ENCODE data around the gene SLC2A9.

DNA sequence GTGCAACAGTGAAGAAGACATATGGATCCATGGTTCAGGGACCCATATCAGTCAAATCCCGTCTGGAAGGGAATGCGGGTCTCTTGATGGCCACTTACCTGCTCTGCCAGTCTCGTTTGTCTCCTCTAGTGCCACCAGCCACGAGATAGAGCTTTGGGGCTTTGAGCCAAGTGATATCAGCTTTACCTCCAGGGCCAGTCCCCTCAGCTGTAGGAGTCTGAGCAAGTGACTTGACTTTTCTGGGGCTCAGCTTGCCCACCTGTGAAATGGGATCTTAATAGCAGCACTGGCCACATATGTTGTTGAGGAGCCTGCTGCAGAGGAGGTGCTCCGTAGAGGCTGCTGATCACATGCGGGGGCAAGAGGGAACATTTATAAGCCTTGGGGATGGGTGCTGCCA, 1.2 kb downstream of the SLC2A9 start:
- TF ChIP-seq, protein P1, sequence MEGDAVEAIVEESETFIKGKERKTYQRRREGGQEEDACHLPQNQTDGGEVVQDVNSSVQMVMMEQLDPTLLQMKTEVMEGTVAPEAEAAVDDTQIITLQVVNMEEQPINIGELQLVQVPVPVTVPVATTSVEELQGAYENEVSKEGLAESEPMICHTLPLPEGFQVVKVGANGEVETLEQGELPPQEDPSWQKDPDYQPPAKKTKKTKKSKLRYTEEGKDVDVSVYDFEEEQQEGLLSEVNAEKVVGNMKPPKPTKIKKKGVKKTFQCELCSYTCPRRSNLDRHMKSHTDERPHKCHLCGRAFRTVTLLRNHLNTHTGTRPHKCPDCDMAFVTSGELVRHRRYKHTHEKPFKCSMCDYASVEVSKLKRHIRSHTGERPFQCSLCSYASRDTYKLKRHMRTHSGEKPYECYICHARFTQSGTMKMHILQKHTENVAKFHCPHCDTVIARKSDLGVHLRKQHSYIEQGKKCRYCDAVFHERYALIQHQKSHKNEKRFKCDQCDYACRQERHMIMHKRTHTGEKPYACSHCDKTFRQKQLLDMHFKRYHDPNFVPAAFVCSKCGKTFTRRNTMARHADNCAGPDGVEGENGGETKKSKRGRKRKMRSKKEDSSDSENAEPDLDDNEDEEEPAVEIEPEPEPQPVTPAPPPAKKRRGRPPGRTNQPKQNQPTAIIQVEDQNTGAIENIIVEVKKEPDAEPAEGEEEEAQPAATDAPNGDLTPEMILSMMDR (IDR thresholded peaks at IDR 0.05; ENCODE audit: insufficient read depth, low read length, poor library complexity, severe bottlenecking) = no peak
- TF ChIP-seq EZH2phosphoT487 (conservative IDR thresholded peaks at IDR 0.05; ENCODE audit: low read length) = no peak

Data from SU-DHL-6 (cell line).